Measurements from ENCODE around the gene CRHBP.

GRCh38 chr5:76980518-76981144, 27.8 kb downstream of the CRHBP start:
- TF ChIP-seq CTCF (IDR thresholded peaks at IDR 0.05) (no peak), ELF4 (CRISPR knock-in tag; IDR thresholded peaks at IDR 0.05; ENCODE audit: low read depth) (no peak), ZSCAN18 (CRISPR knock-in tag; IDR thresholded peaks at IDR 0.05) (no peak), MYBL2 (CRISPR knock-in tag; IDR thresholded peaks at IDR 0.05) (no peak), HMGXB4 (CRISPR knock-in tag; IDR thresholded peaks at IDR 0.05) (no peak), SMAD3 (CRISPR knock-in tag; IDR thresholded peaks at IDR 0.05; ENCODE audit: borderline replicate concordance) (no peak), GABPB1 (CRISPR knock-in tag; IDR thresholded peaks at IDR 0.05) (no peak), PRDM15 (CRISPR knock-in tag; IDR thresholded peaks at IDR 0.05) (no peak), ZNF416 (CRISPR knock-in tag; IDR thresholded peaks at IDR 0.05) (no peak), KAT7 (CRISPR knock-in tag; IDR thresholded peaks at IDR 0.05; ENCODE audit: borderline replicate concordance) (no peak), SP1 (CRISPR knock-in tag; conservative IDR thresholded peaks at IDR 0.05) (no peak)
- TF ChIP-seq, protein P1, sequence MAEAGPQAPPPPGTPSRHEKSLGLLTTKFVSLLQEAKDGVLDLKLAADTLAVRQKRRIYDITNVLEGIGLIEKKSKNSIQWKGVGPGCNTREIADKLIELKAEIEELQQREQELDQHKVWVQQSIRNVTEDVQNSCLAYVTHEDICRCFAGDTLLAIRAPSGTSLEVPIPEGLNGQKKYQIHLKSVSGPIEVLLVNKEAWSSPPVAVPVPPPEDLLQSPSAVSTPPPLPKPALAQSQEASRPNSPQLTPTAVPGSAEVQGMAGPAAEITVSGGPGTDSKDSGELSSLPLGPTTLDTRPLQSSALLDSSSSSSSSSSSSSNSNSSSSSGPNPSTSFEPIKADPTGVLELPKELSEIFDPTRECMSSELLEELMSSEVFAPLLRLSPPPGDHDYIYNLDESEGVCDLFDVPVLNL (CRISPR knock-in tag; IDR thresholded peaks at IDR 0.05; ENCODE audit: borderline replicate concordance, low read depth) = no peak
- TF ChIP-seq, protein P2, sequence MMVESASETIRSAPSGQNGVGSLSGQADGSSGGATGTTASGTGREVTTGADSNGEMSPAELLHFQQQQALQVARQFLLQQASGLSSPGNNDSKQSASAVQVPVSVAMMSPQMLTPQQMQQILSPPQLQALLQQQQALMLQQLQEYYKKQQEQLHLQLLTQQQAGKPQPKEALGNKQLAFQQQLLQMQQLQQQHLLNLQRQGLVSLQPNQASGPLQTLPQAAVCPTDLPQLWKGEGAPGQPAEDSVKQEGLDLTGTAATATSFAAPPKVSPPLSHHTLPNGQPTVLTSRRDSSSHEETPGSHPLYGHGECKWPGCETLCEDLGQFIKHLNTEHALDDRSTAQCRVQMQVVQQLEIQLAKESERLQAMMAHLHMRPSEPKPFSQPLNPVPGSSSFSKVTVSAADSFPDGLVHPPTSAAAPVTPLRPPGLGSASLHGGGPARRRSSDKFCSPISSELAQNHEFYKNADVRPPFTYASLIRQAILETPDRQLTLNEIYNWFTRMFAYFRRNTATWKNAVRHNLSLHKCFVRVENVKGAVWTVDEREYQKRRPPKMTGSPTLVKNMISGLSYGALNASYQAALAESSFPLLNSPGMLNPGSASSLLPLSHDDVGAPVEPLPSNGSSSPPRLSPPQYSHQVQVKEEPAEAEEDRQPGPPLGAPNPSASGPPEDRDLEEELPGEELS (CRISPR knock-in tag; IDR thresholded peaks at IDR 0.05) = no peak
